Left lobe of liver (tissue), 1 donor: ENCODE data around the gene FAM185A. TPM values are rescaled to one million over a fixed set of nuclear protein-coding genes. Genes with fewer than 3 reads are reported as not detected.

Experiments
- total RNA-seq: library from RNA; stranded (reverse); gene quantifications from one replicate; pipeline ENCODE4 v1.2.1, GENCODE V29; 2021
- donor health status: DM: no; HTN: yes; CAD: no.

FAM185A gene
- total RNA-seq, 1 donor from 2014 or later: 8.2 TPM

Other genes with a start within 250 kb of the FAM185A start
- 2.9 TPM for gene RASA4B, start 231.2 kb upstream of the FAM185A start, total RNA-seq
- 8.5 TPM for gene UPK3BL2, start 205.3 kb upstream of the FAM185A start, total RNA-seq
- not detected for gene SPDYE2, start 197.8 kb upstream of the FAM185A start, total RNA-seq
- gene POLR2J3, start 176.4 kb upstream of the FAM185A start, total RNA-seq: 15.1 TPM
- gene RASA4, start 132.2 kb upstream of the FAM185A start, total RNA-seq: 10.7 TPM
- 10.0 TPM for gene UPK3BL1, start 106.2 kb upstream of the FAM185A start, total RNA-seq
- gene SPDYE2B, start 98.7 kb upstream of the FAM185A start, total RNA-seq: not detected
- gene POLR2J2, start 77.3 kb upstream of the FAM185A start, total RNA-seq: 3.7 TPM
- 0.83 TPM for gene LRRC17, start 164.0 kb downstream of the FAM185A start, total RNA-seq